HCT116 (cell line): ENCODE results near the gene PNRC2.
"Not testable (repeated sequence)": the region's sequence is repeated elsewhere in the genome, so short reads cannot be mapped to it uniquely, and the experiment has no call there.

Experiments
- CBX3 ChIP-seq: IDR thresholded peaks from 2 replicates; pipeline ENCODE4 v1.6.1; 2012; ENCODE audit warnings: low read depth
- EGR1 ChIP-seq: IDR thresholded peaks from 2 replicates; pipeline ENCODE4 v1.6.1; 2012; ENCODE audit warnings: low read depth
- ELF1 ChIP-seq: IDR thresholded peaks from 2 replicates; pipeline ENCODE4 v1.6.1; 2012; ENCODE audit warnings: low read depth, borderline replicate concordance
- POLR2A ChIP-seq: IDR thresholded peaks from 2 replicates; pipeline ENCODE4 v1.7.0; 2011; ENCODE audit warnings: borderline replicate concordance; ENCODE audit not compliant: insufficient read depth, insufficient read length; ENCODE audit errors: extremely low read depth
- POLR2AphosphoS5 ChIP-seq: IDR thresholded peaks from 2 replicates; pipeline ENCODE4 v1.6.1; 2011; ENCODE audit warnings: mild to moderate bottlenecking, low read depth, low read length, moderate library complexity
- RAD21 ChIP-seq: IDR thresholded peaks from 2 replicates; pipeline ENCODE4 v1.6.1; 2012; ENCODE audit warnings: low read depth, mild to moderate bottlenecking
- SRF ChIP-seq: IDR thresholded peaks from 2 replicates; pipeline ENCODE4 v1.6.1; 2012; ENCODE audit warnings: low read depth
- YY1 ChIP-seq: IDR thresholded peaks from 2 replicates; pipeline ENCODE4 v1.6.1; 2011; ENCODE audit warnings: low read length, low read depth, moderate library complexity, mild to moderate bottlenecking; ENCODE audit not compliant: insufficient replicate concordance; ENCODE audit errors: extremely low read depth
- ZNF274 ChIP-seq: fragments of 200-500 bp; sonication (Bioruptor generic); IDR thresholded peaks from 2 replicates; pipeline ENCODE4 v1.6.1; 2014; ENCODE audit warnings: mild to moderate bottlenecking, low read depth, low read length, inconsistent platforms
- TF ChIP-seq, protein P1 (sequence below), 3 experiments: fragments of 200-600 bp in 1 of 3; sonication (generic) in 1 of 3; IDR thresholded peaks in 2 of 3; conservative IDR thresholded peaks in 1 of 3; 2 replicates each; pipeline ENCODE4 v1.5.1; 2012 to 2017; ENCODE audit warnings: low read depth in 2 of 3, low read length in 2 of 3, antibody characterized with exemption in 1 of 3, borderline replicate concordance in 1 of 3, control low read depth in 1 of 3, mild to moderate bottlenecking in 1 of 3, mixed read lengths in 1 of 3, mixed run types in 1 of 3, moderate library complexity in 1 of 3; ENCODE audit not compliant: insufficient read depth in 1 of 3
- TF ChIP-seq, protein P2 (sequence below): IDR thresholded peaks from 2 replicates; pipeline ENCODE4 v1.6.1; 2012
- TF ChIP-seq, protein P3 (sequence below): IDR thresholded peaks from 2 replicates; pipeline ENCODE4 v1.6.1; 2012

DNA sequence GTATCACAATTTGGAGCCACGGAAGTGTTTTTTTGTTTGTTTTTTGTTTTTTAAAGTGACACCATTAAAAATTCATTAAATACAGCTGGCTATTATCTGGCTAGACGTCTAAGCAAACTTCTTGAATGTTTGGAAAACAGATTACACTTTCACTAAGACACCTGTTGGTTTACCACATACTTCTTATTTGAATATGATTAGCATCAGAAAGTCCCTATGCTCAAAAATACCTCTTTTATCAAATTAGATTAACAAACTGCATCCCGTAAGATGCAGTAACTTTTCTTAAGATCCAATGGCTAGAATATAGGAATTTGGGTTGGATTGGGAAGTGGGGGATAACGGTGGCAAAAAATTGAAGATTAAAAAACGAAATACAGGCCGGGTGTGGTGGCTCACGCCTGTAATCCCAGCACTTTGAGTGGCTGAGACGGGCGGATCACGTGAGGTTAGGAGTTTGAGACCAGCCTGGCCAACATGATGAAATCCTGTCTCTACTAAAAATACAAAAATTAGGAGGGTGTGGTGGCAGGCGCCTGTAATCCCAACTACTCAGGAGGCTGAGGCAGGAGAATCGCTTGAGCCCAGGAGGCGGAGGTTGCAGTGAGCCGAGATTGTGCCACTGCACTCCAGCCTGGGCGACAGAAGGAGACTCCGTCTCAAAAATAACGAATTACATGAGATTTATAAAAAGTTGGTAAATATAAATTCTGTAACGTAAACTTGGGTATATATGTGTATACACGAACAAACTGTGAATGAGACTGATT is 1.4 kb upstream of the PNRC2 start:
- TF ChIP-seq, protein P1, sequence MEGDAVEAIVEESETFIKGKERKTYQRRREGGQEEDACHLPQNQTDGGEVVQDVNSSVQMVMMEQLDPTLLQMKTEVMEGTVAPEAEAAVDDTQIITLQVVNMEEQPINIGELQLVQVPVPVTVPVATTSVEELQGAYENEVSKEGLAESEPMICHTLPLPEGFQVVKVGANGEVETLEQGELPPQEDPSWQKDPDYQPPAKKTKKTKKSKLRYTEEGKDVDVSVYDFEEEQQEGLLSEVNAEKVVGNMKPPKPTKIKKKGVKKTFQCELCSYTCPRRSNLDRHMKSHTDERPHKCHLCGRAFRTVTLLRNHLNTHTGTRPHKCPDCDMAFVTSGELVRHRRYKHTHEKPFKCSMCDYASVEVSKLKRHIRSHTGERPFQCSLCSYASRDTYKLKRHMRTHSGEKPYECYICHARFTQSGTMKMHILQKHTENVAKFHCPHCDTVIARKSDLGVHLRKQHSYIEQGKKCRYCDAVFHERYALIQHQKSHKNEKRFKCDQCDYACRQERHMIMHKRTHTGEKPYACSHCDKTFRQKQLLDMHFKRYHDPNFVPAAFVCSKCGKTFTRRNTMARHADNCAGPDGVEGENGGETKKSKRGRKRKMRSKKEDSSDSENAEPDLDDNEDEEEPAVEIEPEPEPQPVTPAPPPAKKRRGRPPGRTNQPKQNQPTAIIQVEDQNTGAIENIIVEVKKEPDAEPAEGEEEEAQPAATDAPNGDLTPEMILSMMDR (IDR thresholded peaks at IDR 0.05 in 2 of 3, conservative IDR thresholded peaks at IDR 0.05 in 1 of 3; ENCODE audit: borderline replicate concordance in 1 of 3, insufficient read depth in 1 of 3, low read depth in 2 of 3, low read length in 2 of 3): not testable (repeated sequence)
- TF ChIP-seq, protein P2, sequence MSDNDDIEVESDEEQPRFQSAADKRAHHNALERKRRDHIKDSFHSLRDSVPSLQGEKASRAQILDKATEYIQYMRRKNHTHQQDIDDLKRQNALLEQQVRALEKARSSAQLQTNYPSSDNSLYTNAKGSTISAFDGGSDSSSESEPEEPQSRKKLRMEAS: not testable (repeated sequence)
- not testable (repeated sequence) for TF ChIP-seq CBX3, POLR2A, SRF, ZNF274, RAD21, YY1, ELF1, POLR2AphosphoS5, EGR1
- TF ChIP-seq, protein P3, sequence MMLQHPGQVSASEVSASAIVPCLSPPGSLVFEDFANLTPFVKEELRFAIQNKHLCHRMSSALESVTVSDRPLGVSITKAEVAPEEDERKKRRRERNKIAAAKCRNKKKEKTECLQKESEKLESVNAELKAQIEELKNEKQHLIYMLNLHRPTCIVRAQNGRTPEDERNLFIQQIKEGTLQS: not testable (repeated sequence)
